Endodermal cell (in vitro differentiated cells): ENCODE results near the gene ZNF81. TPM values are rescaled to one million over a fixed set of nuclear protein-coding genes. Genes with fewer than 3 reads are reported as not detected.
A peak's percentile ranks its signal among the peaks of the same experiment; 100 is the strongest.
"Not testable (repeated sequence)": the region's sequence is repeated elsewhere in the genome, so short reads cannot be mapped to it uniquely, and the experiment has no call there.

ENCODE experiments used
- DNase-seq: peaks from one replicate; pipeline ENCODE4 v3.0.0-alpha.2; 2017
- H3K27ac ChIP-seq: 2 replicates; pipeline ENCODE4 v1.5.1; 2013; ENCODE audit warnings: mild to moderate bottlenecking, low read depth, low read length, moderate library complexity
- H3K27me3 ChIP-seq: 2 replicates; pipeline ENCODE4 v1.6.1; 2013; ENCODE audit warnings: mild to moderate bottlenecking, low read length, moderate library complexity; ENCODE audit not compliant: insufficient read depth, control insufficient read depth, poor library complexity, severe bottlenecking
- H3K36me3 ChIP-seq: 2 replicates; pipeline ENCODE4 v1.7.0; 2013; ENCODE audit warnings: mild to moderate bottlenecking, low read length, moderate library complexity; ENCODE audit not compliant: control insufficient read depth, insufficient read depth
- H3K4me1 ChIP-seq: one replicate; pipeline ENCODE4 v1.7.0; 2013; ENCODE audit warnings: low read length; ENCODE audit not compliant: control insufficient read depth, insufficient read depth
- H3K4me3 ChIP-seq: 2 replicates; pipeline ENCODE4 v1.5.1; 2013; ENCODE audit warnings: mild to moderate bottlenecking, low read length, moderate library complexity
- H3K9ac ChIP-seq: 2 replicates; pipeline ENCODE4 v1.6.1; 2013; ENCODE audit warnings: mild to moderate bottlenecking, low read length, moderate library complexity; ENCODE audit not compliant: poor library complexity, severe bottlenecking; ENCODE audit errors: extremely low read depth
- H3K9me3 ChIP-seq: 2 replicates; pipeline ENCODE4 v1.6.1; 2013; ENCODE audit warnings: mild to moderate bottlenecking, low read length, moderate library complexity; ENCODE audit not compliant: control insufficient read depth
- H3K27ac Mint-ChIP-seq: 2 replicates; pipeline ENCODE4 v1.8.0; 2020; ENCODE audit warnings: mixed read lengths
- H3K27me3 Mint-ChIP-seq: 2 replicates; pipeline ENCODE4 v1.8.0; 2021; ENCODE audit warnings: mild to moderate bottlenecking, mixed read lengths; ENCODE audit not compliant: insufficient read depth
- H3K36me3 Mint-ChIP-seq: 2 replicates; pipeline ENCODE4 v1.8.0; 2020; ENCODE audit warnings: low read depth, mixed read lengths
- H3K4me1 Mint-ChIP-seq: 2 replicates; pipeline ENCODE4 v1.8.0; 2020; ENCODE audit warnings: mixed read lengths
- H3K4me3 Mint-ChIP-seq: 2 replicates; pipeline ENCODE4 v1.8.0; 2020; ENCODE audit warnings: mild to moderate bottlenecking, moderate library complexity, mixed read lengths
- H3K9me3 Mint-ChIP-seq: 2 replicates; pipeline ENCODE4 v1.8.0; 2020; ENCODE audit warnings: mild to moderate bottlenecking, mixed read lengths
- CTCF ChIP-seq: fragments of 200-600 bp; sonication (generic); conservative IDR thresholded peaks from 2 replicates; pipeline ENCODE4 v1.5.0; 2021; ENCODE audit warnings: antibody characterized with exemption, mild to moderate bottlenecking
- WGBS, 2 experiments: methylation state at CpG; one replicate each; pipeline versions ENCODE4 v1.1.5 to v1.1.7; 2013; ENCODE audit warnings: missing lambda C conversion rate in 2 of 2, mixed read lengths in 1 of 2; ENCODE audit not compliant: insufficient coverage in 1 of 2, insufficient read length in 1 of 2; 5-methylcytosine and 5-hydroxymethylcytosine counted together
- total RNA-seq, 2 donors: library from RNA; stranded (reverse); fragmentation: NEBNext Ultra II Directional in 1 of 2; extraction: Animal tissue kit (Norgen Biotek cat#: 25700) in 1 of 2; gene quantifications; 2 replicates in 1 of 2; 3 replicates in 1 of 2; pipeline ENCODE4 v1.2.1, GENCODE V29; 2021

ZNF81 gene
- total RNA-seq, 2 donors from 2014 or later, result 9.8 to 12.6 TPM

GRCh38 chrX:47798861-47799260, 37.8 kb upstream of the ZNF81 start:
- Mint-ChIP-seq H3K27me3 (no peaks in the 10 kb centered on the region), H3K4me3 (no peak overlapping the region), H3K9me3 (peaks cover 52% of the 10 kb centered on the region), H3K4me1 (no peaks in the 10 kb centered on the region), H3K36me3 (no peaks in the 10 kb centered on the region), H3K27ac (no peak overlapping the region)
- Histone ChIP-seq H3K9ac (no peak overlapping the region), H3K9me3 (peaks cover 5% of the 10 kb centered on the region), H3K27ac (no peak overlapping the region), H3K27me3 (no peaks in the 10 kb centered on the region), H3K4me1 (no peaks in the 10 kb centered on the region), H3K36me3 (no peaks in the 10 kb centered on the region), H3K4me3 (no peak overlapping the region)
- DNase-seq, result no peak
- no peak for TF ChIP-seq CTCF
- 97% methylated on average over 2 of the region's 2 CpGs; no CpG with 5 or more reads in 1 of the 2 experiments for WGBS, 2 experiments

GRCh38 chrX:47802589-47802988, 34.1 kb upstream of the ZNF81 start:
- no peak for DNase-seq
- Histone ChIP-seq H3K9me3 (peaks cover 5% of the 10 kb centered on the region), H3K4me3 (no peak overlapping the region), H3K9ac (no peak overlapping the region), H3K36me3 (no peaks in the 10 kb centered on the region), H3K27me3 (no peaks in the 10 kb centered on the region), H3K27ac (no peak overlapping the region), H3K4me1 (peaks cover under 1% of the 10 kb centered on the region)
- Mint-ChIP-seq H3K27me3 (no peaks in the 10 kb centered on the region), H3K4me3 (no peak overlapping the region), H3K4me1 (peaks cover 8% of the 10 kb centered on the region), H3K36me3 (no peaks in the 10 kb centered on the region), H3K27ac (no peak overlapping the region), H3K9me3 (peaks cover 58% of the 10 kb centered on the region)
- 93 to 100% methylated on average over 1 to 4 of the region's 4 CpGs for WGBS, 2 experiments
- no peak for TF ChIP-seq CTCF

- not testable (repeated sequence) for H3K4me1 Mint-ChIP-seq, H3K27ac Mint-ChIP-seq, H3K36me3 Mint-ChIP-seq
These were observed 33.6 kb upstream of the ZNF81 start for GRCh38 chrX:47803103-47803502.

GRCh38 chrX:47804315-47804714, 32.4 kb upstream of the ZNF81 start:
- Mint-ChIP-seq H3K4me1 (peaks cover 8% of the 10 kb centered on the region), H3K36me3 (no peaks in the 10 kb centered on the region), H3K4me3 (no peak overlapping the region), H3K9me3 (peaks cover 57% of the 10 kb centered on the region), H3K27ac (no peak overlapping the region), H3K27me3 (no peaks in the 10 kb centered on the region)
- 95% methylated on average over 9 of the region's 9 CpGs; no CpG with 5 or more reads in 1 of the 2 experiments for WGBS, 2 experiments
- no peaks in the 10 kb centered on the region for H3K27me3 ChIP-seq
- no peaks in the 10 kb centered on the region for H3K36me3 ChIP-seq
- H3K27ac ChIP-seq, result no peak overlapping the region
- no peak for TF ChIP-seq CTCF
- H3K9ac ChIP-seq, result no peak overlapping the region
- H3K4me3 ChIP-seq, result no peak overlapping the region
- peaks cover 4% of the 10 kb centered on the region for H3K4me1 ChIP-seq
- no peak for DNase-seq
- peaks cover 4% of the 10 kb centered on the region for H3K9me3 ChIP-seq

More at GRCh38 chrX:47803103-47803502, 33.6 kb upstream of the ZNF81 start:
- H3K4me3 ChIP-seq, H3K4me1 ChIP-seq, H3K4me3 Mint-ChIP-seq, DNase-seq, H3K27ac ChIP-seq, H3K9me3 ChIP-seq, H3K27me3 ChIP-seq, H3K9ac ChIP-seq, H3K36me3 ChIP-seq, H3K27me3 Mint-ChIP-seq: not testable (repeated sequence)
- WGBS, 2 experiments, result 87 to 98% methylated on average over 7 to 21 of the region's 21 CpGs
- peaks cover 58% of the 10 kb centered on the region for H3K9me3 Mint-ChIP-seq

GRCh38 chrX:47805844-47806243, 30.9 kb upstream of the ZNF81 start:
- not testable (repeated sequence) for H3K36me3 Mint-ChIP-seq, H3K27me3 Mint-ChIP-seq, H3K4me3 ChIP-seq, H3K36me3 ChIP-seq, H3K9me3 ChIP-seq, H3K4me1 Mint-ChIP-seq, H3K27ac ChIP-seq, H3K27me3 ChIP-seq, H3K4me1 ChIP-seq, DNase-seq, H3K4me3 Mint-ChIP-seq, H3K9ac ChIP-seq
- WGBS, 2 experiments, result 85% methylated on average over 1 of the region's 1 CpG; no CpG with 5 or more reads in 1 of the 2 experiments
- Mint-ChIP-seq H3K27ac (peak overlapping the region; percentile 93), H3K9me3 (peaks cover 60% of the 10 kb centered on the region)
